ENCODE data around the gene METTL9.

GRCh38 chr16:21704266-21704665 is 104.9 kb downstream of the METTL9 start:
- TF ChIP-seq CTCF (conservative IDR thresholded peaks at IDR 0.05; ENCODE audit: low read length): no peak
- no peak for TF ChIP-seq EZH2phosphoT487 (IDR thresholded peaks at IDR 0.05; ENCODE audit: borderline replicate concordance)

Measured in Loucy (cell line).